Mammary epithelial cell (primary cell): ENCODE measurements around the gene PINK1.

Source experiments
- EZH2 ChIP-seq: IDR thresholded peaks from 2 replicates; pipeline ENCODE4 v1.6.1; 2012; ENCODE audit warnings: low read length, inconsistent platforms, borderline replicate concordance
- TF ChIP-seq, protein P1 (sequence below), 2 donors: IDR thresholded peaks in 1 of 2; conservative IDR thresholded peaks in 1 of 2; 2 replicates each; pipeline ENCODE4 v1.5.1; 2011 to 2012; ENCODE audit warnings: inconsistent platforms in 2 of 2, low read length in 2 of 2, mild to moderate bottlenecking in 2 of 2, control low read depth in 1 of 2, low read depth in 1 of 2; ENCODE audit not compliant: insufficient read depth in 1 of 2; ENCODE audit errors: extremely low read depth in 1 of 2

DNA sequence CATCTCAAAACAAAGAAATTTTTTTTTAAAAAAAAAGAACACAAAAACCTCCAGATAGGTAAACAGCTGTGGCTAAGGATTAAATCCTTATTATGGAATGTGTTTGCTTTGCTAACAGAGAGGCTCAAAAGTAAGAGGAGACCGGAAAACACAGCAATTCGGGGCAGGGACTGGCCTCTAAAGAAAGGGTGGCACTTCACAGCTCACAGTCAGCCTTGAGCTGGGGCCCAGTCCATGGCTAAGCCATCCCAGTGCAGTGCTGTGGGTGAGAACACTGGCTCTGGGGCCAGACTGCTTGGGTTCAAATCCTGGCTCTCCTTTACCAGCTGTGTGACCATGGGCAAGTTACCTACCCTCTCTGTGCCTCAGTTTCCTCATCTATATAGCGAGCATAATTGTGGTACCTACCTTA lies 56.4 kb downstream of the PINK1 start:
- TF ChIP-seq, protein P1, sequence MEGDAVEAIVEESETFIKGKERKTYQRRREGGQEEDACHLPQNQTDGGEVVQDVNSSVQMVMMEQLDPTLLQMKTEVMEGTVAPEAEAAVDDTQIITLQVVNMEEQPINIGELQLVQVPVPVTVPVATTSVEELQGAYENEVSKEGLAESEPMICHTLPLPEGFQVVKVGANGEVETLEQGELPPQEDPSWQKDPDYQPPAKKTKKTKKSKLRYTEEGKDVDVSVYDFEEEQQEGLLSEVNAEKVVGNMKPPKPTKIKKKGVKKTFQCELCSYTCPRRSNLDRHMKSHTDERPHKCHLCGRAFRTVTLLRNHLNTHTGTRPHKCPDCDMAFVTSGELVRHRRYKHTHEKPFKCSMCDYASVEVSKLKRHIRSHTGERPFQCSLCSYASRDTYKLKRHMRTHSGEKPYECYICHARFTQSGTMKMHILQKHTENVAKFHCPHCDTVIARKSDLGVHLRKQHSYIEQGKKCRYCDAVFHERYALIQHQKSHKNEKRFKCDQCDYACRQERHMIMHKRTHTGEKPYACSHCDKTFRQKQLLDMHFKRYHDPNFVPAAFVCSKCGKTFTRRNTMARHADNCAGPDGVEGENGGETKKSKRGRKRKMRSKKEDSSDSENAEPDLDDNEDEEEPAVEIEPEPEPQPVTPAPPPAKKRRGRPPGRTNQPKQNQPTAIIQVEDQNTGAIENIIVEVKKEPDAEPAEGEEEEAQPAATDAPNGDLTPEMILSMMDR (conservative IDR thresholded peaks at IDR 0.05 in 1 of 2, IDR thresholded peaks at IDR 0.05 in 1 of 2; ENCODE audit: extremely low read depth in 1 of 2, insufficient read depth in 1 of 2, low read depth in 1 of 2, low read length in 2 of 2) = no peak
- TF ChIP-seq EZH2 = no peak
